Nephron progenitor cell (in vitro differentiated cells): ENCODE data around the gene ATP8B1.
A peak's percentile ranks its signal among the peaks of the same experiment; 100 is the strongest.

ENCODE experiments used
- DNase-seq: peaks from one replicate; pipeline ENCODE4 v3.0.0; 2021
- H3K27ac Mint-ChIP-seq: 2 replicates; pipeline ENCODE4 v1.8.0; 2021; ENCODE audit warnings: mild to moderate bottlenecking, moderate library complexity, mixed read lengths
- H3K27me3 Mint-ChIP-seq: 2 replicates; pipeline ENCODE4 v1.8.0; 2021; ENCODE audit warnings: mild to moderate bottlenecking, low read depth, mixed read lengths; ENCODE audit not compliant: poor library complexity
- H3K36me3 Mint-ChIP-seq: 2 replicates; pipeline ENCODE4 v1.8.0; 2021; ENCODE audit warnings: low read depth, mixed read lengths
- H3K4me1 Mint-ChIP-seq: 2 replicates; pipeline ENCODE4 v1.8.0; 2021; ENCODE audit warnings: mixed read lengths
- H3K4me3 Mint-ChIP-seq: 2 replicates; pipeline ENCODE4 v1.8.0; 2021; ENCODE audit warnings: mild to moderate bottlenecking, moderate library complexity, mixed read lengths
- H3K9me3 Mint-ChIP-seq: 2 replicates; pipeline ENCODE4 v1.8.0; 2021; ENCODE audit warnings: mild to moderate bottlenecking, moderate library complexity, mixed read lengths
- TF ChIP-seq, protein P1 (sequence below): fragments of 200-600 bp; sonication (generic); IDR thresholded peaks from 2 replicates; pipeline ENCODE4 v1.5.0; 2021; ENCODE audit warnings: antibody characterized with exemption

ATP8B1 gene

DNA sequence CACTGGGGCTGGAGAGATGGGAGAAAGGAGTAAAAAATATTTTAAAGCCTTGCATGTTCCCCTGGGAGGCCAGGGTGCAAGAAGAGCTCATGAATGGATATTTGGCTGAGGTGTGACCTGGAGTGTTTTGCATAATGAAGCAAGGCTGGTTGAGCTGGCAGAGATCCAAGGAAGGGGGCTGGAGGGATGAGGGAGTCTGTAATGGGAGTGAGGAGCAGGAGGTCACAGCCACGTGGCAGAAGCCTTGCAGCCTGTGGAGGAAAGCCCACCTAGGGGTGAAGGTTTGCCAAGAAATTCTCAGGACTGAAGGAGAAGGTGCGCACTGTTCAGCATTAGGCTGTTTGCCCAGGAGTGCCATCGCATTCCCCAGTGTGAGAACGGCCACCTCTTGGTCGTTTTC, 40.3 kb upstream of the ATP8B1 start:
- no peak for DNase-seq
- Mint-ChIP-seq H3K4me1 (no peaks in the 10 kb centered on the region), H3K27me3 (peaks cover 62% of the 10 kb centered on the region), H3K27ac (no peak overlapping the region), H3K4me3 (no peak overlapping the region), H3K36me3 (no peaks in the 10 kb centered on the region), H3K9me3 (no peaks in the 10 kb centered on the region)
- TF ChIP-seq, protein P1, sequence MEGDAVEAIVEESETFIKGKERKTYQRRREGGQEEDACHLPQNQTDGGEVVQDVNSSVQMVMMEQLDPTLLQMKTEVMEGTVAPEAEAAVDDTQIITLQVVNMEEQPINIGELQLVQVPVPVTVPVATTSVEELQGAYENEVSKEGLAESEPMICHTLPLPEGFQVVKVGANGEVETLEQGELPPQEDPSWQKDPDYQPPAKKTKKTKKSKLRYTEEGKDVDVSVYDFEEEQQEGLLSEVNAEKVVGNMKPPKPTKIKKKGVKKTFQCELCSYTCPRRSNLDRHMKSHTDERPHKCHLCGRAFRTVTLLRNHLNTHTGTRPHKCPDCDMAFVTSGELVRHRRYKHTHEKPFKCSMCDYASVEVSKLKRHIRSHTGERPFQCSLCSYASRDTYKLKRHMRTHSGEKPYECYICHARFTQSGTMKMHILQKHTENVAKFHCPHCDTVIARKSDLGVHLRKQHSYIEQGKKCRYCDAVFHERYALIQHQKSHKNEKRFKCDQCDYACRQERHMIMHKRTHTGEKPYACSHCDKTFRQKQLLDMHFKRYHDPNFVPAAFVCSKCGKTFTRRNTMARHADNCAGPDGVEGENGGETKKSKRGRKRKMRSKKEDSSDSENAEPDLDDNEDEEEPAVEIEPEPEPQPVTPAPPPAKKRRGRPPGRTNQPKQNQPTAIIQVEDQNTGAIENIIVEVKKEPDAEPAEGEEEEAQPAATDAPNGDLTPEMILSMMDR = no peak

- TF ChIP-seq, protein P1 = no peak
- no peak overlapping the region for H3K4me3 Mint-ChIP-seq
- H3K4me1 Mint-ChIP-seq = no peaks in the 10 kb centered on the region
- no peak for DNase-seq
- H3K27ac Mint-ChIP-seq = no peak overlapping the region
- H3K36me3 Mint-ChIP-seq = no peaks in the 10 kb centered on the region
- H3K9me3 Mint-ChIP-seq = no peaks in the 10 kb centered on the region
- H3K27me3 Mint-ChIP-seq = peaks cover 54% of the 10 kb centered on the region
Measured at GRCh38 chr18:57841568-57841967, 38.5 kb upstream of the ATP8B1 start.

DNA sequence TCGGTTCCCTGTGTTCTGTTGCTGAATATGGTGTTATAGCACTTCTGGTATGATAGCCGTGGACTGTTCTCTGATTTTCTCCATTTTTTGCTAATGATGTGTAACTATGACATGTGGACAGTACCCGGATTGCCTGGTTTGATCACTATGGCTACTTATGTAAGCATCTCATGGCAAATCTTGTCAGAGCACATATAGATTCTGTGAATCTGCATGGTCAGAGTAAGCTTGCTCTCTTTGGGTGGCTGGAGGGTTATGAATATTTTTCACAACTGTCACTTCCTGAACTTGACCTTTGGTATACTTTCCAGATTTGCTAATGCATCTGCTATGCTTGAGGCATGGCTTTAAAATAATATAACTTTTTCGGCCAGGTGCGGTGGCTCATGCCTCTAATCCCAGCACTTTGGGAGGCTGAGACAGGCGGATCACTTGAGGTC, 36.8 kb upstream of the ATP8B1 start:
- Mint-ChIP-seq H3K36me3 (no peaks in the 10 kb centered on the region), H3K9me3 (no peaks in the 10 kb centered on the region), H3K27ac (no peak overlapping the region), H3K4me1 (no peaks in the 10 kb centered on the region), H3K27me3 (peaks cover 48% of the 10 kb centered on the region), H3K4me3 (no peak overlapping the region)
- DNase-seq = no peak
- TF ChIP-seq, protein P1 = no peak

DNA sequence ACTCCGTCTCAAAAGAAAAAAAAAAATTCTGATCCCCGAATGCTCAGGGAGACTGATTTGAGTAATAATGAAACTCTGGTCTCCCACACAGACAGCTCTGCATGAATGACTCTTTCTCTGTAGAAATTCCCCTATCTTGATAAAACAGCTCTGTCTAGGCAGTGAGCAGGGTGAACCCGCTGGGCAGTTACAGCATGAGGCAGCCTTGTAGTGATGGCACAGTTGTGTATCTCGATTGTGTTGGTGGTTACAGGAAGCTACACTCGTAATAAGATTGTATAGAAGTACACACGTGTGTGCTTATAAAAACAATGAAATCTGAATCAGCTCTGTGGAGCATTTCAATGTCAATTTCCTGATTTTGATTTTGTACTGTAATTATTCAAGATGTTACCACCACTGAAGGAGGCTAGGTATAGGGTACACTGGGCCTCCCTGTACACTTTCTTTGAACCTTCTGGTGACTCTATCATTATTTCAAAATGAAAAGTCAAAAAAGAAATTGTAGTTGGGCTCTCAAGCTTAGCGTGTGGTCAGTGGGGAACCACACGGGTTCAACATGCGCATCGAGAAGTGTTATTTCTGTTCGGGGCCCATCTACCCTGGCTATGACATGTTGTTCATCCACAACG, 34.9 kb upstream of the ATP8B1 start:
- TF ChIP-seq, protein P1 = no peak
- Mint-ChIP-seq H3K4me1 (no peaks in the 10 kb centered on the region), H3K4me3 (no peak overlapping the region), H3K27ac (no peak overlapping the region), H3K36me3 (no peaks in the 10 kb centered on the region), H3K27me3 (peaks cover 34% of the 10 kb centered on the region), H3K9me3 (peaks cover under 1% of the 10 kb centered on the region)
- DNase-seq = no peak

- no peak overlapping the region for H3K4me3 Mint-ChIP-seq
- peaks cover 32% of the 10 kb centered on the region for H3K27me3 Mint-ChIP-seq
- H3K4me1 Mint-ChIP-seq = no peaks in the 10 kb centered on the region
- TF ChIP-seq, protein P1 = no peak
- H3K27ac Mint-ChIP-seq = peak overlapping the region; percentile 69
- H3K36me3 Mint-ChIP-seq = no peaks in the 10 kb centered on the region
- no peak for DNase-seq
- H3K9me3 Mint-ChIP-seq = peaks cover 12% of the 10 kb centered on the region
Measured at GRCh38 chr18:57836557-57836956, 33.4 kb upstream of the ATP8B1 start.

GRCh38 chr18:57835904-57836303, 32.8 kb upstream of the ATP8B1 start:
- Mint-ChIP-seq H3K27me3 (peaks cover 31% of the 10 kb centered on the region), H3K9me3 (peaks cover 13% of the 10 kb centered on the region), H3K4me3 (no peak overlapping the region), H3K36me3 (no peaks in the 10 kb centered on the region), H3K4me1 (no peaks in the 10 kb centered on the region), H3K27ac (no peak overlapping the region)
- DNase-seq = no peak
- TF ChIP-seq, protein P1 = no peak
